Activated T-helper 2 cell treated with anti-CD3 and anti-CD28 coated beads, Interferon-gamma antibody, Interleukin-2, Interleukin-4, amounts not matched to agents 10 μg/mL and 5 μg/mL and 100 μg/mL, durations not matched to agents 14 hours and 24 hours and 36 hours (primary cell): ENCODE results near the gene ATP5PO. TPM values are rescaled to one million over a fixed set of nuclear protein-coding genes. Genes with fewer than 3 reads are reported as not detected.

Experiments
- DNase-seq: peaks from one replicate; pipeline ENCODE4 v3.0.0; 2021; ENCODE audit warnings: low spot score
- H3K27ac Mint-ChIP-seq: one replicate; pipeline ENCODE4 v1.8.0; 2021; ENCODE audit warnings: mixed read lengths
- H3K27me3 Mint-ChIP-seq: one replicate; pipeline ENCODE4 v1.8.0; 2021; ENCODE audit warnings: low read depth, mixed read lengths
- H3K36me3 Mint-ChIP-seq: one replicate; pipeline ENCODE4 v1.8.0; 2021; ENCODE audit warnings: low read depth, mixed read lengths
- H3K4me1 Mint-ChIP-seq: one replicate; pipeline ENCODE4 v1.8.0; 2021; ENCODE audit warnings: low read depth, mixed read lengths
- H3K4me3 Mint-ChIP-seq: one replicate; pipeline ENCODE4 v1.8.0; 2021; ENCODE audit warnings: low read depth, mild to moderate bottlenecking, moderate library complexity, mixed read lengths
- H3K9me3 Mint-ChIP-seq: one replicate; pipeline ENCODE4 v1.8.0; 2021; ENCODE audit warnings: mixed read lengths
- intact Hi-C: fragments of 100-400 bp; cut with micrococcal nuclease; formaldehyde crosslinking; loops from one replicate; pipeline ENCODE4 v1.15.1; 2023
- total RNA-seq: library from RNA; stranded (reverse); gene quantifications from 2 replicates; pipeline ENCODE4 v1.2.3, GENCODE V29; 2022

Gene ATP5PO
- total RNA-seq, 1 donor from 2014 or later, result 186 TPM

DNA sequence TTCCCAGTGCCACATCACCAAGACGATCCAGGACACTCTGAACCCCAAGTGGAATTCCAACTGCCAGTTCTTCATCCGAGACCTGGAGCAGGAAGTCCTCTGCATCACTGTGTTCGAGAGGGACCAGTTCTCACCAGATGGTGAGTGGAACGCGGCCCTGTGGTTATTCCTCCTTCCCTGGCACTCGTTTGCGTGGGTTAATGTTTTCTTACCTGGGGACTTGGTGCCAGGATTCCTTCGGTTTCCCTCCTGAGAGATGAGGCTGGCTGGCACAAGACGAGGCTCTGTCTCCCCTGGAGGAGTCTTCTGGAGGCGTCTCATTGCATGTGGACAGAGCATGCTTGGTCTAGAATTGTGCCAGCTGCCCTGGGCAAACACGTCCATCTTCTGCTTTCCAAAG lies 29.3 kb downstream of the ATP5PO start:
- no peak overlapping the region for H3K4me3 Mint-ChIP-seq
- H3K4me1 Mint-ChIP-seq, result no peaks in the 10 kb centered on the region
- H3K27me3 Mint-ChIP-seq, result peaks cover 11% of the 10 kb centered on the region
- no peak overlapping the region for H3K27ac Mint-ChIP-seq
- no peaks in the 10 kb centered on the region for H3K9me3 Mint-ChIP-seq
- intact Hi-C loops, result no loop called here
- no peak for DNase-seq
- H3K36me3 Mint-ChIP-seq, result no peaks in the 10 kb centered on the region

DNA sequence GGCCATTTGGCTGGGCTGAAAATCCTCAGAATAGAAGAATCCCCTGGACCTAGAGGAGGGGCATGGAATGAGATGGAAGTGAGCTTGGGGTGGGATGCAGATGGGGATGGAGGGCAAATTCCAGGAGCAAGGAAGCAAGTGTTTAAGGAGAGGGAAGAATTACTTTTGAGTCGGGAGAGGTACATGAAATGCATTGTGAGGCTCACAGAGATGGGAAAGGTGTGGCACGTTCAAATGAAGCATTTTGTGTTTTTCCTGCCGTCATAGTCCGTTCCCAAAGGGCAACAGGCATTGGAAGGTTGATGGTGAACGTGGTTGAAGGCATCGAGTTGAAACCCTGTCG lies 30.5 kb downstream of the ATP5PO start:
- H3K36me3 Mint-ChIP-seq, result no peaks in the 10 kb centered on the region
- no peak overlapping the region for H3K27ac Mint-ChIP-seq
- DNase-seq, result no peak
- H3K4me1 Mint-ChIP-seq, result no peaks in the 10 kb centered on the region
- no peaks in the 10 kb centered on the region for H3K9me3 Mint-ChIP-seq
- peaks cover 6% of the 10 kb centered on the region for H3K27me3 Mint-ChIP-seq
- intact Hi-C loops, result no loop called here
- H3K4me3 Mint-ChIP-seq, result no peak overlapping the region

DNA sequence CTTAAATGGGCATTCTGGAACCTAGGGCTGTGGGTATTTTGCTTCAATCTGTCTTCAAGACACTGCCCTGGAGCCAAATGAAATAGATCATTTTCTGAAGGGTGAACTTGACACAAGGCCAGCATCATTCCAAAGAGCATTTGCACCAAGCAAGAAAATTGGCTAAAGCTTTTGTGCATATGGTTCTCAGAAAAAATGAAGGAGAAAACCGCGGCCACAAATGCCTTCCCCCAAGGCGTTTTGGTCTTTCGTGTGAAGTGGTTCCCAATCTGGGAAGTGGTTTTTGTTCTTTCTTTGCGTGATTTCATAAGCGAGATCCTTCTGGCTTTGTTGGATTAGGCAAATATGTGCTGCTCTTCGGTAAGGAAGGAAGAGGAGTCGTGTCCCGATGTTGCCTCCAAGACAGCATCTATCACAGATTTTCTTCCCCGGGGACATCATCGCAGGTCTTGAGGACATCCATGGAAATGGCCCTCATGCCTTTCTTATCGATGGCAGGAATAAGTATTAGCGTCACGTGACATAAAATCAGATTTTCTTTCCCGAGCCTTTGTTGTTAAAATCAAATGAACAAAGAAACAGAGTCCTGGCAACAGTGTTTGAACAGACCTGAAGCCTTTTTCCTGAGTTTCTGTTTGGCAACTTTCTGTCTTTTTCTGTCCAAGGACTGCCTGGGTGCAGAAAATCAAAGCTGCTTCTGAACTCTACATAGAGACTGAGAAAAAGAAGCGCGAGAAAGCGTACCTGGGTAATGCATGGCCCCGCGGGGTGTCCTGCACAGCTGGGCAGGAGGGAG lies 31.0 kb downstream of the ATP5PO start:
- H3K36me3 Mint-ChIP-seq, result no peaks in the 10 kb centered on the region
- H3K4me3 Mint-ChIP-seq, result no peak overlapping the region
- no peaks in the 10 kb centered on the region for H3K9me3 Mint-ChIP-seq
- no peak overlapping the region for H3K27ac Mint-ChIP-seq
- H3K27me3 Mint-ChIP-seq, result peaks cover 5% of the 10 kb centered on the region
- intact Hi-C loops, result no loop called here
- no peak for DNase-seq
- H3K4me1 Mint-ChIP-seq, result no peaks in the 10 kb centered on the region

DNA sequence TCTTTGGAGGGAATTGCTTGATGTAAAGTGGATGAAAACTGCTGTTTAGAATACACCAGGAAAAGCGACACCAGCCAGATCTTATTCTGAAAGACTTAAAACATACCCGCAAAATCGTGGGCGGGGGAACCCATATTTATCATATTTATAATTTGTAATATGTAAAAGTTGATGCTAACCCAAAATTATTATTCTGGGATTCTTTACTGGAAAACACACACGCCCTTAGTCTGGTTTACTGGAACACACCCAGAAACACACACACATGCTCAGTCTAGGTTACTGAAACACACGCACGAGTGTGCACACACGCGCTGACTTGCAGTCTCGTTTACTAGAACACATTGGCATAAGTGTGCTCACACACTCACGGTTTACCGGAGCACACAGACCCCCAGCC lies 32.5 kb downstream of the ATP5PO start:
- Mint-ChIP-seq H3K27me3 (peaks cover 8% of the 10 kb centered on the region), H3K4me3 (no peak overlapping the region), H3K36me3 (no peaks in the 10 kb centered on the region), H3K27ac (no peak overlapping the region), H3K4me1 (no peaks in the 10 kb centered on the region), H3K9me3 (no peaks in the 10 kb centered on the region)
- DNase-seq, result no peak
- intact Hi-C loops, result no loop called here

GRCh38 chr21:33881689-33882440 lies 33.7 kb downstream of the ATP5PO start:
- no peak overlapping the region for H3K27ac Mint-ChIP-seq
- no peaks in the 10 kb centered on the region for H3K36me3 Mint-ChIP-seq
- DNase-seq, result no peak
- H3K4me3 Mint-ChIP-seq, result no peak overlapping the region
- H3K9me3 Mint-ChIP-seq, result no peaks in the 10 kb centered on the region
- intact Hi-C loops, result no loop called here
- H3K4me1 Mint-ChIP-seq, result no peaks in the 10 kb centered on the region
- peaks cover 8% of the 10 kb centered on the region for H3K27me3 Mint-ChIP-seq

DNA sequence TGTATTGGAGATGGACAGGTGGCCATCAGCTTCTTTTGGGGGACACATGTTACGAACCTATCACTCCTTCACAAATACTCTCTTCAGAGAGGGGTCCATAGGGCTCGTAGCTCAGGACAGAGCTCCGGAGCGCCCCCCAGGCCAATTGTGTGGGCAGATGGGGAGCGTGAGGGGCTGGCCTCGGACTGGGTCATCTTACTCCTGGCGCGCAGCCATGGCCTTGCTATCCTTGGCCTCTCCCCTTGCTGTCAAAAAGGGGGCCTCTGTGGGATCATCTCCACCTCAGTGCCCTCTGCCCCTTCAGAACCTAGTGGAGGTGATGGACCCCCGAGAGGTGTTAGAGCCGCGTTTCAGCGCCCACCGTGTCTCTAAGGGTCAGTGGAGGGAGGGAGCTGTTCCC lies 35.0 kb downstream of the ATP5PO start:
- Mint-ChIP-seq H3K27ac (no peak overlapping the region), H3K4me3 (no peak overlapping the region), H3K9me3 (no peaks in the 10 kb centered on the region), H3K36me3 (no peaks in the 10 kb centered on the region), H3K27me3 (peaks cover 9% of the 10 kb centered on the region), H3K4me1 (no peaks in the 10 kb centered on the region)
- intact Hi-C loops, result no loop called here
- no peak for DNase-seq

DNA sequence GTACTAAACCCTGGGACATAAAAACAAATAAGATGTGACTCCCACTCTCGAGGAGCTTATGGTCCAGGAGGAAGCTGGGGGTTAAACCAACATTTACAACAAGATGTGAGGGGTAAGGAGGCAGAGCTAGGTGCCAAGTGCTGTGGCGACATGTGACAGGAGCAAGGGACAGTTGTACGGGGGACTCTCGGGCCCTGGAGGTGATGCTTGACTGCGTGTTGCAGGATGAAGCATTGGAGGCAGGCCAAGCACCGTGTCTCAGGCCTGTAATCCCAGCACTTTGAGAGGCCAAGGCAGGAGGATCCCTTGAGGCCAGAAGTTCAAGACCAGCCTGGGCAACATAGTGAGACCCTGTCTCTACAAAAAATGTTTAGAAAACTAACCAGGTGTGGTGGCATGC lies 36.8 kb downstream of the ATP5PO start:
- intact Hi-C loops, result no loop called here
- H3K9me3 Mint-ChIP-seq, result no peaks in the 10 kb centered on the region
- no peaks in the 10 kb centered on the region for H3K4me1 Mint-ChIP-seq
- H3K27me3 Mint-ChIP-seq, result peaks cover 4% of the 10 kb centered on the region
- H3K36me3 Mint-ChIP-seq, result no peaks in the 10 kb centered on the region
- DNase-seq, result no peak
- H3K4me3 Mint-ChIP-seq, result no peak overlapping the region
- no peak overlapping the region for H3K27ac Mint-ChIP-seq

GRCh38 chr21:33875026-33875695 lies 40.4 kb downstream of the ATP5PO start:
- Mint-ChIP-seq H3K4me1 (no peaks in the 10 kb centered on the region), H3K27ac (no peak overlapping the region), H3K27me3 (peaks cover 5% of the 10 kb centered on the region), H3K4me3 (no peak overlapping the region), H3K36me3 (no peaks in the 10 kb centered on the region), H3K9me3 (no peaks in the 10 kb centered on the region)
- no peak for DNase-seq
- intact Hi-C loops, result no loop called here

DNA sequence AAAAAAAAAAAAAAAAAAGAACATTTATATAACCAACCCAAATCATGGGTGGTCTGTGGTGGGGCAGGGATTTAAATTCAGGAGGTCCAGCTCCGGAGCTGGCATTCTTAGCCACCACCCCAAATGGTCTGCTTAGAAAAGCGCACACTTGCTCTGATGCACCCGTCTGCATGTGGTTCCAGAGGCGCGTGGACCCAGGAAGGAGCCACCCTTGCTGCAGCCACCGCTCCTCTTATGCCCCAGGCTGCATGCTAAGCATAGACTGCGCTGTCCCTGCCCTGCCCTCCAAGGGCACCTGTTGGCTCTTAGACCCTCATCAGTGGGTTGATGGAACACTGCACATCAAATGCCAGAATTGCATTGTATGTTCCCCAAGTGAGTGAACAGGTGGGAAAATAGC lies 41.4 kb downstream of the ATP5PO start:
- peaks cover 9% of the 10 kb centered on the region for H3K27me3 Mint-ChIP-seq
- H3K4me1 Mint-ChIP-seq, result no peaks in the 10 kb centered on the region
- H3K9me3 Mint-ChIP-seq, result no peaks in the 10 kb centered on the region
- no peak overlapping the region for H3K4me3 Mint-ChIP-seq
- DNase-seq, result no peak
- no peak overlapping the region for H3K27ac Mint-ChIP-seq
- intact Hi-C loops, result no loop called here
- H3K36me3 Mint-ChIP-seq, result no peaks in the 10 kb centered on the region

DNA sequence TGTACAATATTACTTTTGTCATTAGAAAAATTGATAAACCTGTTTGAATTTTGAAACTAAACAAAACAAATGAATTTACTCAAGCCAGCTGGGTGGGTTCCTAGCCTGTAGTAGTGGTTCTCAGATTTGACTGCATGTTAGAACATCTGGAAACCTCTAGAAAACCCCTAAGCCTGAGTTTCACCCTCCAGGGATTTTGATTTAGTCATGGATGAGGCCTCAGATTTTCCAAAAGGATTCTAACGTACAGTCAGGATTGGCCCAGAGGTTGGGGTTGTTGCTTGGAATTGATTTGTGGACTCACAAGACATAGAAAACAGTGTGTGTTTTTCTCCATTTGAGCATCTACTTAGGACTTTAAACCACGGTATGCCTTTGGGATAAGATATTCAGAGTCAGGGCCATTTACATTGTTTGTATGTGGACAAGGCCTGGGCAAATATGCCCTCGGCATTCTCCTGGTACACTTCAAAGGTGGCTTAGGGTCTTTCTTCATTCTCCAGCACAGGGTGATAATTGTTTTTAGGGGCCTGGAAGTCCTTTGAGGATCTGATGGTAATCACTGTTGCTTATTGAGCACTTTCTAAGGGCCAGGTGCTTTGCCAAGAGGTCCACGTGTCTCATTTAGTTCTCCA lies 42.6 kb downstream of the ATP5PO start:
- Mint-ChIP-seq H3K36me3 (no peaks in the 10 kb centered on the region), H3K4me1 (no peaks in the 10 kb centered on the region), H3K27me3 (peaks cover 6% of the 10 kb centered on the region), H3K27ac (no peak overlapping the region), H3K4me3 (no peak overlapping the region), H3K9me3 (no peaks in the 10 kb centered on the region)
- DNase-seq, result no peak
- intact Hi-C loops, result no loop called here

DNA sequence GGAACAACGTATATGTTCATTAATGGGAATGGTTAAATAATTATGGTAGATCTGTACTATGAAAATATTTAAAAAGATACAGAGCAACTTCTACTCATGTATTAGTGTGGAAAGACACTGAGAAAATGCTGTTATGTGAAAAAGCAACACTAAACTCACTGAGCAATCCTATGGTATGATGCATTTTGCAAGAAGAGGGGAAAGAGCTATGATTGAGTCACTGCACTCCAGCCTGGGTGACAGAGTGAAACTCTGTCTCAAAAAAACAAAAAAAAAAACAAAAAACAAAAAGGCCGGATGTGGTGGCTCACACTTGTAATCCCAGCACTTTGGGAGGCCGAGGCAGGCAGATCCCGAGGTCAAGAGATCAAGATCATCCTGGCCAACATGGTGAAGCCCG lies 44.4 kb downstream of the ATP5PO start:
- Mint-ChIP-seq H3K4me3 (no peak overlapping the region), H3K9me3 (no peaks in the 10 kb centered on the region), H3K36me3 (no peaks in the 10 kb centered on the region), H3K27ac (no peak overlapping the region), H3K27me3 (peaks cover 5% of the 10 kb centered on the region), H3K4me1 (peaks cover 3% of the 10 kb centered on the region)
- intact Hi-C loops, result no loop called here
- no peak for DNase-seq

DNA sequence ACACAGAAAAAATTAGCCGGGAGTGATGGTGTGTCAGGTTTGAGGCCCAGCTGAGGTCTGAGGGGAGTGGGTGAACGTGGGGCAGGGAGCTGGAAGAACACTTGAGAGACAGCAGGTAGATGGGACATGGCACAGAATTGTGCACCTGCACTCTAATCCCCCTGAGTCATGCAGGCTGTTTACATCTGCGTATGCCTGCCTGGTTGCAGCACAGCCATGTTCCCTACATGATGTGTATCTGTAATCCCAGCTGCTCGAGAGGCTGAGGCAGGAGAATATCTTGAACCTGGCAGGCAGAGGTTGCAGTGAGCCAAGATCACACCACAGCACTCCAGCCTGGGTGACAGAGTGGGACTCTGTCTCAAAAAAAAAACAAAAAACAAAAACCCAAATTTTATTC lies 44.8 kb downstream of the ATP5PO start:
- Mint-ChIP-seq H3K4me1 (peaks cover 3% of the 10 kb centered on the region), H3K27me3 (peaks cover 5% of the 10 kb centered on the region), H3K27ac (no peak overlapping the region), H3K36me3 (no peaks in the 10 kb centered on the region), H3K9me3 (no peaks in the 10 kb centered on the region), H3K4me3 (no peak overlapping the region)
- no peak for DNase-seq
- intact Hi-C loops, result no loop called here

DNA sequence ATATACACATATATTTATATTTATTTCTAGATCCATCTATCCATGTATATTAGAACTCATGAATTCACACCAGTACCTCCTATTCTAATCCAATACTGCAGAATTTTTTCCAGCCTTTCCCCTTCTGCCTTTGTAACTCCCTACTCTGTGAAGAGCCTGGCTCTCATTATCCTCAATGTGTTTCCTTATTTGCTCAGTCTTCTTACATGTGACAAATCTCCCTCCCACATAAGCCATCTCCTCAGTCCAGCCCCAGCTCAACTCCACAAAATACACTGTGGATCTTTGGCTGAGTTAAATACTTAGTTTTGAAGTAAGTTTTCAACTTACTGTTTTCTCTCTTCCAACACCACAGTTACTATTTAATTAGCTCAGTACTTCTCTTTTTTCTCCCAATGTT lies 45.7 kb downstream of the ATP5PO start:
- no peaks in the 10 kb centered on the region for H3K9me3 Mint-ChIP-seq
- intact Hi-C loops, result no loop called here
- H3K27ac Mint-ChIP-seq, result no peak overlapping the region
- H3K4me3 Mint-ChIP-seq, result no peak overlapping the region
- H3K36me3 Mint-ChIP-seq, result no peaks in the 10 kb centered on the region
- DNase-seq, result no peak
- peaks cover 5% of the 10 kb centered on the region for H3K27me3 Mint-ChIP-seq
- H3K4me1 Mint-ChIP-seq, result peaks cover 3% of the 10 kb centered on the region
